G401 (cell line): ENCODE data around the gene GMPR. TPM values are rescaled to one million over a fixed set of nuclear protein-coding genes. Genes with fewer than 3 reads are reported as not detected.
"Not testable (repeated sequence)": the region's sequence is repeated elsewhere in the genome, so short reads cannot be mapped to it uniquely, and the experiment has no call there.

Experiments
- DNase-seq: peaks from one replicate; pipeline ENCODE4 v3.0.0-alpha.2; 2015; ENCODE audit warnings: low spot score
- in situ Hi-C: cut with HindIII; loops from 2 replicates; pipeline ENCODE4 v1.10.0; 2016; ENCODE audit warnings: low sequenced_read_pairs, mixed read lengths
- total RNA-seq: library from RNA; depleted of rRNA; stranded (reverse); fragments of >200 nt; shearing (Covaris generic); gene quantifications from 2 replicates; pipeline ENCODE4 v1.2.3, GENCODE V29; 2014

GMPR gene
- total RNA-seq, 1 experiment from 2014 or later, result not detected

DNA sequence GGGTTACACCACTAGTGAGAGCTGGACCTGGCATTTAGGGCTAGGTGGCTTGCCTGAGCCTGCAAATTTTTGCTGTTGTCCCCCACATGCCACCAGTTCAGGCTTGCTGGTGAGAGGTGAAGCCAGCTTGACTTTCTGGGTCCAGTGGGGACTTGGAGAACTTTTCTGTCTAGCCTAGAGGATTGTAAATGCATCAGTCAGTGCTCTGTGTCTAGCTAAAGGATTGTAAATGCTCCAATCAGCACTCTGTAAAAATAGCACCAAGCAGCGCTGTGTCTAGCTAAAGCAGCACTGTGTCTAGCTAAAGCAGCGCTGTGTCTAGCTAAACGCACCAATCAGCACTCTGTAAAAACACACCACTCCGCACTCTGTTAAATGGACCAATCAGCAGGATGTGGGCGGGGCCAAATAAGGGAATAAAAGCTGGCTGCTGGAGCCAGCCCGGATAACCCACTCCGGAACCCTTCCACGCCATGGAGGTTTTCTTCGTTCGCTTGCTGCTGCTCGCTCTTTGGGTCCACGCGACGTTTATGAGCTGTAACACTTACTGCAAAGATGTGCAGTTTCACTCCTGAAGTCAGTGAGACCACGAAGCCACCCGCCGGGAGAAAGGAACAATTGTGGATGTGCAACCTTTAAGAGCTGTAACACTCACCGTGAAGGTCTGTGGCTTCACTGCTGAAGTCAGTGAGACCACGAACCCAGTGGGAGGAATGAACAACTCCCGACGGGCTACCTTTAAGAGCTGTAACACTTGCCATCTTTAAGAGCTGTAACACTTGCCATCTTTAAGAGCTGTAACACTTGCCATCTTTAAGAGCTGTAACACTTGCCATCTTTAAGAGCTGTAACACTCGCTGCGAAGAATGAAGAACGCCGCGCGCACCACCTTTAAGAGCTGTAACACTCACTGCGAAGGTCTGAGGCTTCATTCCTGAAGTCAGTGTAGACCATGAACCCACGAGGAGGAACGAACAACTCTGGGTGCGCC lies 27.3 kb downstream of the GMPR start:
- no peak for DNase-seq
- in situ Hi-C loops, result no loop called here

DNA sequence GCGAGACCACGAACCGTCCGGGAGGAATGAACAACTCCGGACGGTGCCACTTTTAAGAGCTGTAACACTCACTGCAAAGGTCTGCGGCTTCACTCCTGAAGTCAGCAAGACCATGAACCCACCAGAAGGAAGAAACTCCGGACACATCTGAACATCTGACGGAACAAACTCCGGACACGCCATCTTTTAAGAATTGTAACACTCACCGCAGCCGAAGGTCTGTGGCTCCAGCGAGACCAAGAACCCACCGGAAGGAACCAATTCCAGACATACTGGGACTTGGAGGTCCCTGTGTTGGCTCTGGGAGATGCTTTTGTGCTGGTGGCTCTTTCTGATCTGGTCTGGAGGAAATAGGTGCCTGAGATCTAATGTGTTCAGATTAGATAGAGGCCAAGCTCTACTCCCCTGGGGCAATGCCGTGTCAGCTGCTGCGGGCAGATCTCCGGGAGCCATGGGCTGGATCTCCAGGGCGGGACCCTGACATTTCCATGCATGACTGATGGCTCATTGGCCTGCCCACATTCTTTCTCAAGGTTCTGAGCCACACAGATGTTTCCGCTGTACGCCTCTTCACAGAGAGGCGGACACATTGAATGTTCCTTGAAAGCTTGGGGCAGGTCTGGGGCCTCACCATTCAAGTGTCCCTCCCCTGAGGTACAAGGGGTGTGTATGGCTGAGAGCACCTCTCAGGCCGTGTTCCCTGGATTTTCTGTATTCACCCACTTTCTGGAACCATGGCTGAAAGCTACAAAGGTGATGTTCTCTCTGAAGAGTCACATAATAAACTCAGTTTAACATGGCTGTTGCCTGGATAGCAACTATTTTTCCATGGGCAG lies 29.3 kb downstream of the GMPR start:
- in situ Hi-C loops, result no loop called here

DNA sequence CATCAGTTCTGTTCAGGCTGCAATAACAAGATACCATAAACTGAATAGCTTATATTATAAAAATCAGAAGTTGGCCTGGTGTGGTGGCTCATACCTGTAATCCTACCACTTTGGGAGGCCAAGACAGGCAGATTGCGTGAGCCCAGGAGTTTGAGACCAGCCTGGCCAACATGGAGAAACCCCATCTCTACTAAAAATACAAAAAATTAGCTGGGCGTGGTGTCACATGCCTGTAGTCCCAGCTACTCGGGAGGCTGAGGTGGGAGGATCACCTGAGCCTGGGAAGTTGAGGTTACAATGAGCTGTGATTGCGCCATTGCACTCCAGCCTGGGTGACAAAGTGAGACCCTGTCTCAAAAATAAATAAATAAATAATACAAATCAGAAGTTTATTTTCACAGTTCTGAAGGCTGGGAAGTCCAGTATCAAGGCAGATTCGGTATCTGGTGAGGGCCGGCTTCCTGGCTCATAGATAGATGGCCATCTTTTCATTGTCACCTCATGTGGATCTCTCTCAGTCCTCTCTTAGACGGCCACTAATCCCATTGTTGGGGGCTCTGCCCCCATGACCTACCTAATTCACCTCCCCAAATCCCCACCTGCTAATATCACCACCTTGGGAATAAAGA lies 31.2 kb downstream of the GMPR start:
- in situ Hi-C loops, DNase-seq: not testable (repeated sequence)

More for the DNA sequence above, 29.3 kb downstream of the GMPR start:
- DNase-seq, result no peak

DNA sequence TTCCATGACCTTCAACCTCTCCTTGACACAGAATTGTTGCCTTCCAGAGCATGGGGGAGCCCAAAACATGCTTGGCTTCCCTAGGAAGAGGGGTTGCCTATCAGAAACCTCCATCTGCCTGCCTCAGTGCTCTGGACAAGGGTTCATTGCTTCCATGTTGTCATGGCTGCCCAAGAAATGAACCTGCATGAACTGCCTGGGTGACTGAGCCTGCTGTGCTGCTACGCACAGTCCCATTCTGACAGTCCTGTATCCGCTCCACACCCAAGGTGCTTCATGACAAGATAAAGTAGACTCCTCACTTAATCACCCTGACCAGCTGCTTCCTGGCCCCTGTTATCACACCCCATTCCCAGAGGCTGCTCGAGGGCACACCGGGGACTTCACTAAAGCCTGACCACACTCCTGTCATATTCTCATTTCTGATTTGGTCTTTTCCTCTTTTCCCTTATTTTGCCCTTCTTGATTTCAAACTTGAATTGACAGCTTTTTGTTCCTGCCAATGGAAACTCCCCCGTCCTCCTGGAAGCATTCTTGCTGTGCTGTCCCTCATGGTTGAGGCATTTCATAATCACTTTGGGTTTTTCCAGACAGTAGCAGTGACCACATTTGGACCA lies 31.9 kb downstream of the GMPR start:
- in situ Hi-C loops, result no loop called here
- DNase-seq, result no peak

DNA sequence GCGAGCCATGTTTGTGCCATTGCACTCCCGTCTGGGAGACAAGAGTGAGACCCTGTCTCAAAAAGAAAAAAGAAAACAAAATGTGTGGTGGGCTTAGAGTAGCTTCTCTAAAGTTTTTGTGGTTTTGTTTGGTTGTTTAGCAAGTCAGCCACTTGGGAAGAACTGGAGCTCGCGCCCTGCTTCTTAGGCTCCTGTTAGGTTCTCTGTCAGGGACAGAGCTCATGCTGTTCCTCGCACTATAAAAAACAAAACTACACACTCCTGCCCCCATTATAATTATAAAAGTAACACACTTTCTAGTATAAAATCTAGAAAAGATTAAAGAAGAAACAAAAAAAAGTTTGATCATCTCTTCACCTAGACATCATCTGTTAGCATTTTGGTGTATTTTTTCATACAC lies 33.0 kb downstream of the GMPR start:
- in situ Hi-C loops, result no loop called here
- no peak for DNase-seq

DNA sequence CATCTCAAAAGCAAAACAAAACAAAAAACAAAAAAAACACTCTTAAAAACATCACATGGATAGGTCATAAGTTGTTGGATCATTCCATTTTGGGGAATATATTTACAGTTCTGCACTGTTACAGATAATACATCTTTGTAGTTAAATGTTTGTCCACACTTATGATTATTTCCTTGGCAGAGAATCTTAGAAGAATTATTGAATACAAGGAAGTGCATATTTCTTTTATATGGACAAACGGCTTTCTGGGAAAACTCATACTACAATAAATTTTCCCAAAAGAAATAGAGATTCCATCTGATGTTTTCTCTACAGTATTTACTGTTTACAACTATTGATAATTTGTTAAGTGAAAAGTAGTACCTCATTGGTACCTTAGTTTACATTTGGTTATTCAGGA lies 33.8 kb downstream of the GMPR start:
- in situ Hi-C loops, result no loop called here
- no peak for DNase-seq

DNA sequence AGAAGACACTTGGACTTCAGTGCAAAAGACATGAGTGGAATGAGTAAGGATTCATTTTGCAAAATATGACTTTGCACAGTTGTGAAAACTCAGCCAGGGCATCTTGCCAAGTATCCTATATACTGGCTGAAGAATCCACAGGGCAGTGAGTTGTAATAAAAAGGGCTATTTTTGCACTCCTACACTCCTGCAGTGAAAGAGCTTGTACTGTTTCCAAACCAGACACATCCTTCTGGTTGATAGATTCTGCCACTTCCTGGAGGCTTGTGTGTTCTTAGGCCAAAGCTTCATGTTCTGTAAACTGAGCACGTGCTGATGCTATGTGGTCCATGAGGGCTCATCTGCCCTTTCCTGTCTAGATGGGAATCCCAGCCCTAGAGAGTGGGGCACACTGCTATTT lies 34.9 kb downstream of the GMPR start:
- in situ Hi-C loops, result no loop called here
- peak; percentile 41 for DNase-seq

DNA sequence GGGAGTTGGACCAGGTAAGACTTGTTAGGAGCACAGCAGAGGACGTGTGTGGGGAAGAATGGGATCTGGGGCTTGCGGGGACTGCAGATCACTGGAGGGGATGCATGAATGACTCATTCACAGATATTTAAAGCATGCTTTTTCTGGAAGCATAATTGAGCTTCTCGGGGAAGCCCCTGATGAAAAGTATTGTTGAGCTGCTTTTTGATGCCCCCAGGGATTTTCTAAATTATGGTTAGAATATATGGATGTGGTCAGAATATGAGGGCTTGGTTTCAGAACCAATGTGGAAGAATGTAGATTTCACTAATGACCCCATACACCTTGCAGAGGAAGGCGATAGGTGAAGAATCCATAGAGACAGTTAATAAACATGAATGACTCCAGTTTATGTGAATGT lies 36.1 kb downstream of the GMPR start:
- in situ Hi-C loops, result no loop called here
- no peak for DNase-seq

DNA sequence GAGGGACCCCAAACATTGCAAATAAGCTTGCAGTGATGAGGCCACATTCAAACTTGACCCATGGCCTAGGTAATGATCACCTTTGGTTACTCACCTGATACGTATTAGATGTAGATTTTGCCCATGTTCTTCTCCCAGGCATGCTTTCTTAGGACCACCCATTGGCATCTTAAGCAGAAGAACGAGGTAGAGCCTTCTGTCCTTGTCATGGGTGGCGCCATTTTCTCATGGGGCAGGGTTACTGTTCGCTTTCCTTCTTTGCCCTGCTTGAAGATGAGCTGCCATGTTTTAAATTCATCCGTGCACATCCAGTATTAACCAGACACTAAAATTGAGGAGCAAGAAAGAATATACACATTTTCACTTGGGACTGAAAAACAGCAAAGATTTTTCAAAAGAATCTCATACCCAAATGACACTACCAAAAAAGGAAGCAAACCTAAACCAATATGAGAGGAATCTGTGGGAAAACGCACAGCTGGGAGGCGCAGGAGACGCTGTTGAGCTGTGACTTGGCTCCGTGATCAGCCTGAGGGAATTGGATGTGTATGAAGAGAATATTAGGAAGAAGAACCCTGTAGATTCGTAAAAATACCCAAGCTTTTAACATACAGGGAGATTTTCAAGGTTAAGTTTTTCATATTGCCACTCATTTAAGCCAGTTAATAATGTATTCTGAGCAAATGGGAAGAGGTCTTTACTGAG lies 36.6 kb downstream of the GMPR start:
- in situ Hi-C loops, result no loop called here
- DNase-seq, result no peak

DNA sequence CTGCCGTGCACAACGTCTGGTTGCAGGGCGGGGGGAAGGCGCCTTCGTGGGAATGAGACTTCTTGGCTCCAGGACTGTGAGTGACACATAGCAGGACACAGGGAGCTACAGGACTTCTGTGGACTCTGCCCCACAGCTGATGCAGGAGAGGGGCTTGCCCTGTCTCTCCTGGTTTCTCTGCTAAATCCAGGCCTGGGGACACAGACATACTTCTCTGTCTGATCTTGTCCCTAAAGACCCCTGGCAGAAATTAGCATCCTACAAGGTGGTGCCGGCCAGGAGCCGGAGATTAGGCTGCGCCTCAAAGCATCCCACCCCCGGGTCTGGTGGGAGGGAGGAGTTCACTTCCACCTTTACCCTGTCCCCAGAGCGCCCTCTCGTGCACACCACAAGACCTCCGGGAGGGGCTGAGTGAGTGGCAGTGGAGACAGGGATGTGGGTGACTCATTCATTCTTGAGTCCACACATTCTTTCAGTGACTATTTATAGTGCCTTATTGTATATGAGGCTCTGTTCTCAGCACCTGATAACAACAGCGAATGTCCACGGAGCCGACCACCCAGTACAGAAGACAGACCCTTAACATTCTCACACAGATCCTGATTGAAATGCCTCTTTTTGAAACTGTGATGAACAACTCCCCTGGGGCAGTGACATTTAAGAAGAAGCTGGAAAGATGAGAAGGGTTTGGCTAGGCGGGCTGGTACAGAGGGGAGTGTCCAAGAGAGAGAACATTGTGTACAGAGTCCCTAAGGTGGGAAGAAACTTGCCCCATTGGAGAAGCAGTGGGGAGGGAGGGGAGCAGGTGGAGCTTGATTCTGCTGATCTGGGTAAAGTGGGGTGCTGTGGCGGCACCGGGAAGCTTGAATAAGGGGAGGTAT lies 39.0 kb downstream of the GMPR start:
- peak; percentile 17 for DNase-seq
- in situ Hi-C loops, result no loop called here

DNA sequence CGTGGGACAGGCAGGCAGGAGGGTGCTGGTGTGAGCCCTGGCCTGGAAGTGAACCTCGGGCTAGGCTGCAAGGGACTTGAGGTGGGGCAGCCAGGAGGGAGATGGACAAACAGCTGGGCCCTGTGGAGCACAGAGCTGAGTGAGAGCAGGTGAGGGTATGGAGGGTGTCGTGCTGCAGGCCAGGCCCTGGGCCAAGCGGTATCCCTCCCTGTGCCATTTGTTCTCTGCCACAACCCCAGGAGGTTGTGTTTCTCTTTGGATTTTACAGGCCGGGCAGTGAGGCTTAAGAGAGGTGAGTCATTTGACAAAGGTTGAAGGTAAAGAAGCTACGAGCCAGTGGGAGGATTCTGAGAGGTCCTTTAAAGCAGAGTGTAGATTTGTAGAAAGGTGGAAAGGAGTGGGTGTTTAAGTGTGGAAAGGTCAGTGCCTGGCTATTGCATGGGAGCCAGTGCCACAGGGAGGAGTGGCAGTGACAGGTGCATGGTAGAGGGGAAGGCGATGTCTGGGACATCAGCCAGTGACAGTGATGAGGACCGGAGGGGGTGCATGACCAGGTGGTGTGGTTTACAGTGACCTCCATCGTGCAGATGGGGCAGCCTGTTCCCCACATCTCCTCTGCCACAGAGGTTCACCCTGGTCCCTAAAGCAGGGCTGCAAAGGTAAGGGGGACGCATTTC lies 39.8 kb downstream of the GMPR start:
- in situ Hi-C loops, result no loop called here
- DNase-seq, result peak; percentile 72

DNA sequence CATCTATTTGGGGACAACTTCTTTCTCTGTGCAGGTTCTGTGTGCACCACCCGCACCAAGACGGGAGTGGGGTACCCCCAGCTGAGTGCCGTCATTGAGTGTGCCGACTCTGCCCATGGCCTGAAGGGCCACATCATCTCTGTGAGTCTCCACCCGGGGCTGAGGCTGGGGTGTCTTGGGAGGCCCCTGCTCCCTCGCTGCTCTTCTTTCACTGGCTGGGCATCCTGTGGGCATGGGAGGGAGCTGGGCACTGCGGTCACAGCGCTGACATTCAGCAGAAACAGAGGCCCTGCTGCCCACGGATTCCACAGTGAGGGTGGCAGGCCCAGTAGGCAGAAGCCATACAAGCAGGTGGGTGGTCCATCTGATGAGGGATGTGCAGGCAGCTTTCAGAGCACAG lies 40.4 kb downstream of the GMPR start:
- in situ Hi-C loops, result no loop called here
- no peak for DNase-seq

DNA sequence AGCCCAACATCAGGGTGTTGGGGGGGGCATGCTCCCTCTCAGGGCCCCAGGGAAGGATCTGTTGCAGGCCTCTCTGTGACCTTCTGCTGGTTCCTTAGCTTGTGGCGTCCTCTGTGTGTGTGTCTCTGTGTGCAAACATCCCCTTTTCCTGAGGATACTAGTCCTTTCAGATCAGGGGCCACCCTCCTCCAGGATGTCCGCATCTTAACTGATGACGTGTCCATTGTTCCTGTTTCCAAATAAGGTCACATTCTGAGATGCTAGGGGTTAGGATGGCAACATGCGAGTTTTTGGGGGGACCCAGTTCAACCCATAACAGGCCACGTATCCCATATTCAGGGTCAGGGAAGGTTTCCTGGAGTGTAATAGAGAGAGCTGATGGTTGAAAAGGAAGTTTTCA lies 40.9 kb downstream of the GMPR start:
- in situ Hi-C loops, result no loop called here
- no peak for DNase-seq

DNA sequence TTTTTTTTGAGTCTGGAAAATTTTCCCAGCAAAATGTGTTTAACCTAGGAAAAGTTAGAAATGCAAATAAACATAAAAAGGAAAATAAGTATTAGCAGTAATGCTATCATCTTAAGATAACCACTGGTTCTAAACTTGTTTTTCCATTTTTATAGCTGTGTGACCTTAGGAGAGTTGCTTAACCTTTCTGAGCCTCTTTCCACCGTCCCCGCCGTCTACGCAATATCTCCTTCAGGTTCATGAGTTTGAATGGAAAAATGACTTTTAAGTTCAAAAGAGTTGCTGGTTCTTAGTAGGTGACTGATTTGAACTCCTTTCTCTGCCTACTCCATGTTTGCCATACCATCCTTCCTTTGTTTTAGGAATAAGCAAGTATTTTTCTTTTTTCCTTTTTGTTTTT lies 44.0 kb downstream of the GMPR start:
- no peak for DNase-seq
- in situ Hi-C loops, result no loop called here

DNA sequence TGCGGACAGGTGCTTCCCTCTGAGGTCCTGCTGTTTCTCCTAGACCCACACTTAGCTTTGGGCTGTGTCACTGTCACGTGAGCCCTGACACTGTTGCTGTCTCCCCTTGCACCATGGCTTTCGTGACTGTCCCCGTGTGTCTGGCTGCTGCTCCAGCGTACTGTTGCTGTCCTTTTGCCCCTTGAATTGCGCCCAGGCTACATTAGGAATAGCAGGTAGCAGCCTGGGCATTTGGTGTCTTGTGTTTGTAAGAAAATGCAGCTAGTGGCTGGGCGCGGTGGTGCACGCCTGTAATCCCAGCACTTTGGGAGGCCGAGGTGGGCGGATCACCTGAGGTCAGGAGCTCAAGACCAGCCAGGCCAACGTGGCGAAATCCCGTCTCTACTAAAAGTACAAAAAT lies 46.1 kb downstream of the GMPR start:
- in situ Hi-C loops, result no loop called here
- no peak for DNase-seq

DNA sequence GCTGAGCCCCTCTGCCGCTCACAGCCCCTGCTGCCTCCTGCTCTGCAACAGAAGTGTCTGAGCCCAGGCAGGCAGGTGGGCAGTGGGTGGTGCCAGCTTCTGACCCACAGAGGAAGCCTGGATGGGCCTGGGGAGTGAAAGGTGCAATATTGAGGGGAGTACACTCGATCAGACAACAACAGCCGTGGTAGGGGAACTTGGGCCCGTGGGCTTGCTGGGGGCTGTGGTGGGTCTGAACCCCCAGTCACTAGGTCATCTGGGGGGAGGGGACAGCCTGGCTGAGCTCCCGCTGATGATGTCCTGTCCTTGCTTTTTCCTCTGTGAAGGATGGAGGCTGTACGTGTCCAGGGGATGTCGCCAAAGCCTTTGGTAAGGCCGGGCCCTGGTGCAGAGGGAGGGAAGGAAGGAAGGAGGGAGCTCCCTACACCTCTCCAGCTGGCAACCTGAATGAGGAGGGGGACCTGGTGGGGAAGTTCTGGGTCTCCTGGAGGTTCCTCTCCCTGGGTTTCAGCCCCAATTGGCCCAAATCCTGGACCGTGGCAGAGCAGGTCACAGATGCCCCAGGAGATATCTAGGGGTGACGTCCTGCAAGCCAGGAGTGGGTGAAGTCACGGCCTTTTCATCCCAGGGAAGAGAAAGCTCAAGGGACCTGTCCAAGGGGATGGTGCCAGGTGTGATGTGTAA lies 47.2 kb downstream of the GMPR start:
- in situ Hi-C loops, result no loop called here
- DNase-seq, result no peak

DNA sequence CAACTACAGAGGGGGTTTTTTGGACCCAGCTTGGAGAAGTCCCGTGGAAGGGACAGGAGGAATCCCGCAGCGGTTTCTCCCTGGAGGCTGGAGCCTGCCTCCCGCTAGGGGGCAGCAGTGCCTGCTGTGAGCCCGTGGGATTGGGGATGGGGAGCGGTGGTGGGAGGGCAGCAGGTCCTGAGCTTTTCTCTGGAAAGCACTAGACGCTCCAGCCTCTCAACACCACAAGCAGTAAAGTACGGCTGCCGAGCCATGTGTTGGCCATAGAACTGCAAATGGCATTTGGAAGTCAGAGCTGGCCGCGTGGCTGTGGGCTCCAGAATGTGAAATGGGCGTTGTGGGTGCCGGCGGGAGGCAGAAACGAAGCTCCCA lies 47.8 kb downstream of the GMPR start:
- in situ Hi-C loops, result no loop called here
- DNase-seq, result no peak
